ENCODE results near the gene PIMREG.

PIMREG gene

GRCh38 chr17:6421700-6422604 lies 22.3 kb upstream of the PIMREG start:
- peak in 1 of 2 experiments; percentile 59; a peak in 2 of 4 replicates for TF ChIP-seq REST (IDR thresholded peaks at IDR 0.05; ENCODE audit: insufficient read depth in 1 of 2, low read depth in 2 of 2, low read length in 2 of 2)
- no peak for TF ChIP-seq POLR2AphosphoS5 (IDR thresholded peaks at IDR 0.05; ENCODE audit: low read depth, low read length)
- peak; percentile 91 for TF ChIP-seq FOXP2 (optimal IDR thresholded peaks at IDR 0.05; ENCODE audit: borderline replicate concordance, extremely low read depth, extremely low read length, insufficient read depth)

- no peak for TF ChIP-seq TAF1 (IDR thresholded peaks at IDR 0.05; ENCODE audit: borderline replicate concordance, insufficient read depth, low read length)
- no peak for TF ChIP-seq POLR2AphosphoS5 (IDR thresholded peaks at IDR 0.05; ENCODE audit: low read depth, low read length)
- no peak for TF ChIP-seq SIN3A (IDR thresholded peaks at IDR 0.05; ENCODE audit: borderline replicate concordance, insufficient read depth, low read length)
- TF ChIP-seq FOXP2 (optimal IDR thresholded peaks at IDR 0.05; ENCODE audit: borderline replicate concordance, extremely low read depth, extremely low read length, insufficient read depth), result no peak
- no peak for TF ChIP-seq REST (IDR thresholded peaks at IDR 0.05; ENCODE audit: insufficient read depth in 1 of 2, low read depth in 2 of 2, low read length in 2 of 2)
These were observed 21.5 kb upstream of the PIMREG start for GRCh38 chr17:6422654-6423241.

DNA sequence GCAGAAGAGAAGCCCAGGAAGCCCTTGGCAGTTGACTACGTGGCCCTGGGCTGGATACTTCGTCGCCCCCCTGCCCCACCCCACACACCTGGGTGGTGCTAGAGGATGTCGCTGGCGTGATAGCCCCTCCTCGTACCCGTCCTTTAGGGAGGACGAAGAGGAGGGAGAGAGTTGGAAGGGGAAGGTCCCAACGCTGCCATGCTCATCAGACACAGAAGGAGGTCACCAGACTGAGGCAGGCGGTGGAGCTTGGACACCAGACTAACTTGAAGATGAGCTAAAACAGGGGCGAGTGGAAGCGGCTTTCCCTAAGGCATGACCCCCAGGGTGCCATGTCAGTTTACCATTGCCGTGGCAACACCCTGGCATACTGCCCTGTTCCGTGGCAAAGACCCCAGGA lies 20.3 kb upstream of the PIMREG start:
- no peak for TF ChIP-seq TAF1 (IDR thresholded peaks at IDR 0.05; ENCODE audit: borderline replicate concordance, insufficient read depth, low read length)
- TF ChIP-seq FOXP2 (optimal IDR thresholded peaks at IDR 0.05; ENCODE audit: borderline replicate concordance, extremely low read depth, extremely low read length, insufficient read depth), result no peak
- TF ChIP-seq REST (IDR thresholded peaks at IDR 0.05; ENCODE audit: insufficient read depth in 1 of 2, low read depth in 2 of 2, low read length in 2 of 2), result no peak
- no peak for TF ChIP-seq POLR2AphosphoS5 (IDR thresholded peaks at IDR 0.05; ENCODE audit: low read depth, low read length)
- no peak for TF ChIP-seq SIN3A (IDR thresholded peaks at IDR 0.05; ENCODE audit: borderline replicate concordance, insufficient read depth, low read length)

GRCh38 chr17:6425407-6425806 lies 18.8 kb upstream of the PIMREG start:
- TF ChIP-seq FOXP2 (optimal IDR thresholded peaks at IDR 0.05; ENCODE audit: borderline replicate concordance, extremely low read depth, extremely low read length, insufficient read depth) (no peak), POLR2AphosphoS5 (IDR thresholded peaks at IDR 0.05; ENCODE audit: low read depth, low read length) (no peak), REST (IDR thresholded peaks at IDR 0.05; ENCODE audit: insufficient read depth in 1 of 2, low read depth in 2 of 2, low read length in 2 of 2) (no peak), SIN3A (IDR thresholded peaks at IDR 0.05; ENCODE audit: borderline replicate concordance, insufficient read depth, low read length) (no peak), TAF1 (IDR thresholded peaks at IDR 0.05; ENCODE audit: borderline replicate concordance, insufficient read depth, low read length) (no peak)
